Neuron (in vitro differentiated cells): Measurements from ENCODE around the gene HS3ST6.
"Not testable (repeated sequence)": the region's sequence is repeated elsewhere in the genome, so short reads cannot be mapped to it uniquely, and the experiment has no call there.

Source experiments
- H2AFZ ChIP-seq: one replicate; pipeline ENCODE4 v1.6.1; 2013; ENCODE audit warnings: low read depth, mild to moderate bottlenecking, inconsistent platforms, low read length, moderate library complexity
- H3K27me3 ChIP-seq: one replicate; pipeline ENCODE4 v1.6.1; 2013; ENCODE audit warnings: low read length; ENCODE audit not compliant: insufficient read depth
- H3K36me3 ChIP-seq: one replicate; pipeline ENCODE4 v1.6.1; 2013; ENCODE audit warnings: low read length; ENCODE audit not compliant: insufficient read depth
- H3K4me1 ChIP-seq: one replicate; pipeline ENCODE4 v1.6.1; 2013; ENCODE audit warnings: low read length; ENCODE audit not compliant: insufficient read depth
- H3K4me3 ChIP-seq: 2 replicates; pipeline ENCODE4 v1.5.1; 2013; ENCODE audit warnings: mild to moderate bottlenecking, low read length, moderate library complexity
- H3K9me3 ChIP-seq: one replicate; pipeline ENCODE4 v1.6.1; 2013; ENCODE audit warnings: low read length

Gene HS3ST6

DNA sequence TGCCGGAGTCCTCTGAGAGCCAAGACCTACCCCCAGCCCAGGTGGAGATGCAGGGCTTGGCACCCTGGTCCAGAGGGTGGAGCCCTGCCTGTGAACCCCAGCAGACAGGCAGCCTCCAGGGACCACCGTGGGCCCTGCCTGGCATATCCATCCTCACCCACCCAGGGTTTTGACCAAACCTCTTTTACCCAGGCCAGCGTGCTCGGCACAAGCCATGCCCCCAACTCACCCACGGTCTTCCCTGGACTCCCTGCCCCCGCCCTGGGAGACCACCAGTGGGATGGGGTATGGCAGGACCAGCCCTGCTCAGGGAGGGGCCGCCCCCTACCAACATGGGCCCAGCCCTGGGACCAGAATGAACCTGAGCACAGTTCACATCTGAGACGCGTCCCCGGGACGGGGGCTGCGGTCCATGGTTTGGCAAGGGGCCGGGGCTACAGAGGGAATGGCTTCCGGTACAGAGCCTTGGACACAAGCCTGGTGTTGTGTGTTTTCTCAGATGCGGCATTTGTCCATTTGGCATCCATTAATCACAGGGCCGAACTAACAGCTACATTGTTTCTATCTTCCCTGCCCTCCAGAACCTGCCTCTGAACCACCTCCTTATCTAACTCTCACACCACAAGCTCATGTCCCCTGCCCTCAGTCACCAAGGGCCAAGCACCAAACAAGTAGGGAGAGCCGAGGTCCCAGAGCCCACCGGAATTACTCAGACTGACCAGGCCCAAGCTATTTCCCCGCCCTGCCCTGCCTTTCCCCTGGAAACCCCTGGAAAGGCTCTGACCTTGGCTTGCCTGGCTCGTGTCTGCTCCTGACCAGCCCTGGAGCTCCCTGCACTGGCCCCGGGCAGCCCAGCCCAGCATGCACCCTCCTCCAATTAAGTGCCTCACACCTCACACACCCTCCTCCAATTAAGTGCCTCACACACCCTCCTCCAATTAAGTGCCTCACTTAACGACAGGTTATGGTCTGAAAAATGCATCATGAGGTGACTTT, 14.1 kb downstream of the HS3ST6 start:
- no peak overlapping the region for H2AFZ ChIP-seq
- peaks cover 51% of the 10 kb centered on the region for H3K27me3 ChIP-seq
- H3K4me3 ChIP-seq, result no peak overlapping the region
- no peaks in the 10 kb centered on the region for H3K36me3 ChIP-seq
- no peaks in the 10 kb centered on the region for H3K9me3 ChIP-seq
- H3K4me1 ChIP-seq, result no peaks in the 10 kb centered on the region

DNA sequence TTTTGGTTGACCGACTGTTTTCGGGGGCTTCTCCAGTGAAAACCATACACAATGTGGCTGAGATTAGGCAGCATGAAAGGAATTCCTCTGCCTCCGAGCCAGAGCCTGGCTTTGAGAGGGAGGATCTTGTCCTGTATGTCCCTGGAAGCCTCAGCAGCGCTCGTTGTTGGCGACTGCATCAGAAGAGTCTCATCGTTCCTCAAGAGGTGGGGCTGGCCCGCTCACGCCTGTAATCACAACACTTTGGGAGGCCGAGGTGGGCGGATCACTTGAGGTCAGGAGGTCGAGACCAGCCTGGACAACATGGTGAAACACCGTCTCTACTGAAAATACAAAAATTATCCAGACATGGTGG, 15.0 kb downstream of the HS3ST6 start:
- no peak overlapping the region for H2AFZ ChIP-seq
- H3K36me3 ChIP-seq, result no peaks in the 10 kb centered on the region
- H3K4me3 ChIP-seq, result no peak overlapping the region
- no peaks in the 10 kb centered on the region for H3K9me3 ChIP-seq
- no peaks in the 10 kb centered on the region for H3K4me1 ChIP-seq
- peaks cover 47% of the 10 kb centered on the region for H3K27me3 ChIP-seq

DNA sequence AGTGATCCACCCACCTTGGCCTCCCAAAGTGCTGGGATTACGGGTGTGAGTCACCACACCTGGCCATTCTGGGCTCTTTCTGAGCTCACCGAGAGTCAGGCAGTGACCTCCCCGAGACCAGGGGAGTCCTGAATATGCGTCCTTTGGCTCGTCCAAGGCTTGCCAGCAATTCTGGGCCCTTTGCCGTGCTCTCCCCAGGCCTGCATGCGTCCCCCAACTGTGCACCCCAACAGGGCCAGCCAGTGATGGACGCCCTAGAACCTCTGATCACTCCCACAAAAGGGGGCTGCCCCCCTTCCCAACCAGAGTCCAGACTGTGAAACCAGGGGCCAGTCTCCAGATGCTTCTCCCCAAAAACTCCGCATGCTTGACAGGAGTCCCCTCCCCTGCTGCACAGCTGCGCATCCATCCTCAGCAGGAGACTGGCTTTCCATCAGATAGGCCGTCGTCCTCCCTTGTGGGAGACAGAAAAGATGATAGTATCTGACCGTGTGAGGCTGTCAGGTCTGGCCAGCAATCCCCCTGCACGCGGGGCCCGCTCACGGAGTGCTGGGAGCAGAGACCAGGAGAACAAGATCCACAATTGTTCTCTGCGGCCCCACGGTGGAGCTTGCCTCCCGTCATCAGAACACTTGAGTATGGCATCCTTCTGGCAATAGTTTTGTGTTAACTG, 15.5 kb downstream of the HS3ST6 start:
- Histone ChIP-seq H3K27me3 (peaks cover 42% of the 10 kb centered on the region), H2AFZ (no peak overlapping the region), H3K9me3 (no peaks in the 10 kb centered on the region), H3K36me3 (no peaks in the 10 kb centered on the region), H3K4me1 (no peaks in the 10 kb centered on the region), H3K4me3 (no peak overlapping the region)

DNA sequence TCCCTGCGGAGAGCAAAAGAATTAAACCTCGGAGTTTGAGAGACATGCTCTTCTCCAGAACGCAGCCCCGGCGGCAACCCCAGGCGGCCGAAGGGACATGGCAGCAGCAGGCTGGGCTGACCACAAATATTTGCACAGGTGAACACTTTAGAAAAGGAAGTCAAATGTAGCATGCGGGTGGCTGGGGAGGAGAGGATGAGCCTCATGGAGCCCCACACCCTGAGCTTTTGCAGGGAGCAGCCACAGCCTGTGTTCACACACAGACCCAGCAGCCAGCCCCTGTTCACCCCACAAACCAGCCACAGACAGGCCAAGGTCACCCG, 17.8 kb downstream of the HS3ST6 start:
- H3K27me3 ChIP-seq, result peaks cover 40% of the 10 kb centered on the region
- no peak overlapping the region for H3K4me3 ChIP-seq

DNA sequence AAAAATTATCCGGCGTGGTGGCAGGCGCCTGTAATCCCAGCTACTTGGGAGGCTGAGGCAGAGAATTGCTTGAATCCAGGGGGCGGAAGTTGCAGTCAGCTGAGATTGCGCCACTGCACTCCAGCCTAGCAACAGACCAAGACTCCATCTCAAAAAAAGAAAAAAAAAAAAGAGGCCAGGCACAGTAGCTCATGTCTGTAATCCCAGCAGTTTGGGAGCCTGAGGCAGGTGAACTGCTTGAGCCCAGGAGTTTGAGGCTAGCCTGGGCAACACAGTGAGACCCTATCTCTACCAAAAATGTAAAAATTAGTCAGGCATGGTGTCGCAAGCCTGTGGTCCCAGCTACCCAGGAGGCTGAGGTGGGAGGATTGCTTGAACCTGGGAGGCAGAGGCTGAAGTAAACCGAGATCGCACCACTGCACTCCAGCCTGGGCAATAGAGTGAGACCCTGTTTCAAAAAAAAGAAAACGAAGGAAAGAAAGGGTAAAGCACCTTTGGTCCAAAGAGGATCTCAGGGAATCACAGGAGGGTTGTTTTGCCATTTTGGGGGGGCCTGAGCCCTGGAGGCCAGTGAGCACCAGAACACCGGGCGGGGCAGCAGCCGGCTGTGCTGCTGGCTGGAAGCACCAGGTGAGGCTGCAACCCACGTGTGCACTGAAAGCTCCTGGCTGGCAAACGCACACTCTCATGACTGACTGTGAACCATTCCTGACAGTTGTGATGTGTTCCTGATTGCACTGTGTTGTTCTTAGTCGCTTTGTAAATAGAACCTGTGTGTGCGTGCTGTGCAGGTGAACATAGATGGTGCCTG, 18.4 kb downstream of the HS3ST6 start:
- peaks cover 39% of the 10 kb centered on the region for H3K27me3 ChIP-seq
- no peaks in the 10 kb centered on the region for H3K36me3 ChIP-seq
- no peak overlapping the region for H2AFZ ChIP-seq
- no peaks in the 10 kb centered on the region for H3K4me1 ChIP-seq
- no peaks in the 10 kb centered on the region for H3K9me3 ChIP-seq
- no peak overlapping the region for H3K4me3 ChIP-seq

More for the DNA sequence above, 17.8 kb downstream of the HS3ST6 start:
- H2AFZ ChIP-seq, result no peak overlapping the region
- H3K4me1 ChIP-seq, result no peaks in the 10 kb centered on the region
- no peaks in the 10 kb centered on the region for H3K9me3 ChIP-seq
- no peaks in the 10 kb centered on the region for H3K36me3 ChIP-seq

DNA sequence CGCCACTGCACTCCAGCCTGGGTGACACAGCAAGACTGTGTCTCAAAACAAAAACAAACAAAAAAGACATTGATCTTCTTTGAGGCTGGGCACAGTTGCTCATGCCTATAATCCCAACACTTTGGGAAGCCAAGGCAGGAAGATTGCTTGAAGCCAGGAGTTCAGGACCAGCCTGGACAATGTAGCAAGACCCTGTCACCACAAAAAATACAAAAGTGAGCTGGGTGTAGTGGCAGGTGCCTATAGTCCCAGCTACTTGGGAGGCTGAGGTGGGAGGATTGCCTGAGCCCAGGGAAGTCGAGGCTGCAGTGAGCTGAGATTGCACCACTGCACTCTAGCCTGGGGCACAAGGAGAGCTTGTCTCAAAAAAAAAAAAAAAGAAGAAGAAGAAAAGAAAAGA, 20.5 kb downstream of the HS3ST6 start:
- not testable (repeated sequence) for H3K4me3 ChIP-seq, H2AFZ ChIP-seq, H3K9me3 ChIP-seq, H3K36me3 ChIP-seq, H3K4me1 ChIP-seq
- H3K27me3 ChIP-seq, result peaks cover 26% of the 10 kb centered on the region

DNA sequence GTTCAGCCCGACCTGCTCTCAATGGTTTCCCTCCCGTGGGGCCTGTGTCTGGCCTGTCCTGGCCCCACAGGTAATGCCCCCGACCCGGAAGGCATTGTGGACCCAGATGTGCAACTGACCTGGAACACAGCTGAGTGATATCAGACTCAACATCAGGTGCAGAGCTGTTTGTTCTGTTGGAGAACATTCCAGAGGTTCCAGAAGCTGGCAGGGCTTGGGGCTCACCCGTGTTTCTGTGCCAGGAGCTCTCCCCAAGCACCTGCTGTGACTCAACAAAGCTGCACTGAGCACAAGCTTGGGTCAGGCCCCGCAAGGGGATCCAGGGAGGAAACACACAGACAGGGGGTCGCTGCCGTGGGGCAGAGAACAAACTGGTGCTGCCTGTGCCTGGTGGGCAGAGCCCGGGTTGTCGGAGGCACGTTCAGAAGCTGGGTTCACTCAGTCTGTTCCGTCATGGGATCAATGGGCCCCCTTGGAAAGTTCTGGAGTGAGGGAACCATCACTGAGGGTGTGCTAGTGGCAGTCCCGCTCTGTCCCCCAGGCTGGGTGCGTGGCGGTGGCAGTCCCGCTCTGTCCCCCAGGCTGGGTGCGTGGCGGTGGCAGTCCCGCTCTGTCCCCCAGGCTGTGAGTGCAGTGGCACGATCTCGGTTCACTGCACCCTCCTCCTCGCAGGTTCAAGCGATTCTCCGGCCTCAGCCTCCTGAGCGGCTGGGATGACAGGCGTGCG, 22.1 kb downstream of the HS3ST6 start:
- Histone ChIP-seq H2AFZ (no peak overlapping the region), H3K4me3 (no peak overlapping the region), H3K4me1 (no peaks in the 10 kb centered on the region), H3K36me3 (no peaks in the 10 kb centered on the region), H3K27me3 (peaks cover 23% of the 10 kb centered on the region), H3K9me3 (no peaks in the 10 kb centered on the region)

DNA sequence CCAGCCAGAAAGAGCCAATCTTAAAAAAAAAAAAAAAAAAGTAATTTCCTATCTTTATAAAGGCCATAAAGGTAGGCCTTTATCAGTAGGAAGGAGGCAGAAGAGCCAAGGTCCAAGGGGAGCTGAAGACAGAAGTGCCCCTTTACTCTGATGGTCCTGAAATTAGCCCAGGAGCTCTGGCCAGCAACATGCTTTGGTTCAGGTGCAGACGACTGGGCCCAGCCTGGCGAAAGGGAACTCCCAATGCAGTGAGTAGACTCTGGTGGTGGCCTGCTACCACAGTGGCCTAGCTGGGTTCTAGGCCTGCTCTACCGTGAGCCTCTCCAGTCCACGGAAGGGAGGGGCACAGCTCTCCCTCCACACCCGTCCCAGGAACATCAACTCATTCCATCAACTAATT, 23.1 kb downstream of the HS3ST6 start:
- no peaks in the 10 kb centered on the region for H3K36me3 ChIP-seq
- H3K27me3 ChIP-seq, result peaks cover 23% of the 10 kb centered on the region
- no peak overlapping the region for H2AFZ ChIP-seq
- no peaks in the 10 kb centered on the region for H3K4me1 ChIP-seq
- no peak overlapping the region for H3K4me3 ChIP-seq
- no peaks in the 10 kb centered on the region for H3K9me3 ChIP-seq

DNA sequence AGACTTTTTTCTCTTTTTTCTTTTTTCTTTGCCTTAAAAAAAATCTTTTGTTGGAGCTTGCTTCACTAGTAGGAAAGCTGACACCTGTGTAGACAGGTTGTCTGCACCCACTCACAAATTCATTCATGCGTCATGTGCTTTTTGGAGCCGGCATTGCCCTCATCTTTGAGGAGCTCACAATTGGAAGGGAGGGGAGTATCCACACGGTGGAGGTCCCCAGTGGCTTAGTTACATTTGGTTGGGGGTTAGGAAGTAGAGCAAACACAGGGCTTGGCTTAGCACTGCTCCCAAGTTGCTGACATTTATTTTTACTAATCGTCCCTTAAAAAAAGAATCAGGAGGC, 27.5 kb downstream of the HS3ST6 start:
- Histone ChIP-seq H3K4me1 (no peaks in the 10 kb centered on the region), H3K9me3 (no peaks in the 10 kb centered on the region), H3K36me3 (no peaks in the 10 kb centered on the region), H3K27me3 (peaks cover 4% of the 10 kb centered on the region), H2AFZ (no peak overlapping the region), H3K4me3 (no peak overlapping the region)

DNA sequence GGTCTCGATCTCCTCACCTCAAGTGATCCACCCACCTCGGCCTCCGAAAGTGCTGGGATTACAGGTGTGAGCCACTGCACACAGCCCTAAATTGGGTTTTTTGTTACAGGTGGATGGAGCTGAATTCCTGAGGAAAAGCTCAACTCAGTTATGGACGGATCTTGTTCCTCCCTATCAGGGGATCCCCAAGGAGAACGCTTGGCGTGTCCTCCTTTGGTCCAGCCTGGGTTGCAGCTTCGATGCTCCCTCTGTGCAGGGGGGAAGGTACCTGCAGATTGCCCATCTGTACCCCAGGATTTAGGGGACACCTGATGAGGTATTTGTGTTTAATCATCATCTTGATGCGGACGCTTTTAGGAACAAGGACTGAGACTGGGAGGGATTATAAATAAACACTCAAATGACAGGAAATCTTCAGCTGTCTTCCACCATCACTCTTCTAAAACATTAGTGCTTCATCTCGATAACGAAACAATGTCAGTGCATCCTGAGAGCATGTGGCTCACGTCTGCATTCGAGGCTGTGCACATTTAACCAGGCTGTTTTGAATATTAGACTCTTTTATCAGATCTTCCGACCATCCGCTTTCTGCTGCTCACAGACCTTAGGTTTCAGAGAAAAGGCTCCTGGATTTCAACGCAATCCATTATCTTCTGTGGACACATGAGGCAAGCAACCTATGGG, 28.0 kb downstream of the HS3ST6 start:
- no peak overlapping the region for H3K4me3 ChIP-seq
- peaks cover 3% of the 10 kb centered on the region for H3K27me3 ChIP-seq
- no peaks in the 10 kb centered on the region for H3K36me3 ChIP-seq
- H3K4me1 ChIP-seq, result no peaks in the 10 kb centered on the region
- no peak overlapping the region for H2AFZ ChIP-seq
- H3K9me3 ChIP-seq, result no peaks in the 10 kb centered on the region

DNA sequence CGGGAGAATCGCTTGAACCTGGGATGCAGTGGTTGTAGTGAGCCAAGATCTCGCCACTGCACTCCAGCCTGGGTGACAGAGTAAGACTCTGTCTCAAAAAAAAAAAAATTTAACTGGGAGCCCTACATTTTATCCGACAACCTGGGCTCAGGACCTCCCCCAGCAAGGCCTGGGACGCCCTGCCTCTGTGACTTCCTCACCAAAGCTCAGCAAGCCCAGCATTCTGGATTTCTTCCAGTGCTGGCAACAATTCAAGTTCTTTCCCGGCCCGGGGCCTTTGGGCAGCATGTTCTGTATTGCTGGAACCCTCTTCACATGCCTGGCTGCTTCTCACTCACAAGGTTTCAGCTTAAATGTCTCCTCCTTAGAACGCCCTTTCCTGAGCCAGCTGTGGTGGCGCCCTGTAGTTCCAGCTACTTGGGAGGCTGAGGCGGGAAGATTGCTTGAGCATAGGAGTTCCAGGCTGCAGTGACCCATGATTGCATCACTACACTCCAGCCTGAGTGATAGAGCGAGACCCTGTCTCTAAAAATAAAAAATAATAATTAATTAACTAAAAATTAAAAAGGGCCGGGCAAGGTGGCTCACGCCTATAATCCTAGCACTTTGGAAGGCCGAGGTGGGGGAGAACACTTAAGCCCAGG, 30.4 kb downstream of the HS3ST6 start:
- H3K4me1 ChIP-seq, result no peaks in the 10 kb centered on the region
- no peak overlapping the region for H2AFZ ChIP-seq
- peaks cover 6% of the 10 kb centered on the region for H3K27me3 ChIP-seq
- H3K4me3 ChIP-seq, result no peak overlapping the region
- no peaks in the 10 kb centered on the region for H3K36me3 ChIP-seq
- H3K9me3 ChIP-seq, result no peaks in the 10 kb centered on the region

DNA sequence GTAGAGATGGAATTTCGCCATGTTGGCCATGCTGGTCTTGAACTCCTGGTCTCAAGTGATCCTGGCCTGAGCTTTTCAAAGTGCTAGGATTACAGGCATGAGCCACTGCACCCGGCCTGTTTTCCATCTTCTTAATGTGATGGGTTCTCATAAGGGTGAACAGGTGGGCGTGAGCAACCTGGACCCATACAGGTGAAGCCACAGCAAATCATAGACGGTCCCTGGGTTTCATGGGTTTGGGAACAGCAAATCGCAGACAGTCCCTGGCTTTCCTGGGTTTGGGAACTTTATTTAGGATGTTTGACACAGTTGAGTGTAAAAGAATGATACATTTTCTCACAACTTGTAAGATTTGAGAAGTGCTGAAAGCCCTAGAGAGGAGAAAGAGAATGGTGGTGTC, 33.3 kb downstream of the HS3ST6 start:
- Histone ChIP-seq H3K9me3 (no peaks in the 10 kb centered on the region), H2AFZ (no peak overlapping the region), H3K36me3 (no peaks in the 10 kb centered on the region), H3K4me3 (no peak overlapping the region), H3K4me1 (no peaks in the 10 kb centered on the region), H3K27me3 (peaks cover 9% of the 10 kb centered on the region)
